HepG2 (cell line): Measurements from ENCODE around the gene CABLES1. TPM values are rescaled to one million over a fixed set of nuclear protein-coding genes. Genes with fewer than 3 reads are reported as not detected.
A peak's percentile ranks its signal among the peaks of the same experiment; 100 is the strongest.

Experiments
- ARID5B ChIP-seq: IDR thresholded peaks from 2 replicates; pipeline ENCODE4 v1.4.0; 2020; ENCODE audit warnings: mild to moderate bottlenecking, missing genetic modification reagents
- ARNT2 ChIP-seq: sonication (generic); formaldehyde crosslinking; IDR thresholded peaks from 2 replicates; pipeline ENCODE4 v1.8.0; 2022; ENCODE audit warnings: mild to moderate bottlenecking, low read depth, missing genetic modification reagents, moderate library complexity
- ATF5 ChIP-seq: sonication (generic); formaldehyde crosslinking; IDR thresholded peaks from 2 replicates; pipeline ENCODE4 v1.4.0; 2020; ENCODE audit warnings: mild to moderate bottlenecking, low read depth, missing genetic modification reagents
- ATF7-NPFF ChIP-seq: sonication (generic); formaldehyde crosslinking; IDR thresholded peaks from 2 replicates; pipeline ENCODE4 v1.8.1; 2023; ENCODE audit warnings: mild to moderate bottlenecking, low read depth, missing genetic modification reagents, moderate library complexity
- BORCS8-MEF2B ChIP-seq: sonication (generic); formaldehyde crosslinking; IDR thresholded peaks from 2 replicates; pipeline ENCODE4 v1.8.0; 2022; ENCODE audit warnings: mild to moderate bottlenecking, missing genetic modification reagents
- ELK4 ChIP-seq: sonication (generic); formaldehyde crosslinking; IDR thresholded peaks from 2 replicates; pipeline ENCODE4 v1.9.0; 2021; ENCODE audit warnings: missing genetic modification reagents, borderline replicate concordance
- FOXJ3 ChIP-seq: sonication (generic); formaldehyde crosslinking; IDR thresholded peaks from 2 replicates; pipeline ENCODE4 v1.4.0; 2020; ENCODE audit warnings: missing genetic modification reagents, mild to moderate bottlenecking, borderline replicate concordance
- HCFC1 ChIP-seq: fragments of 150-350 bp; IDR thresholded peaks from 2 replicates; pipeline ENCODE4 v1.6.1; 2014; ENCODE audit warnings: low read depth, low read length
- HMG20A ChIP-seq: IDR thresholded peaks from 2 replicates; pipeline ENCODE4 v1.6.1; 2016; ENCODE audit warnings: borderline replicate concordance
- HNF4A ChIP-seq: sonication (generic); formaldehyde crosslinking; IDR thresholded peaks from 2 replicates; pipeline ENCODE4 v1.4.0; 2020; ENCODE audit warnings: missing genetic modification reagents
- JUNB ChIP-seq: sonication (generic); formaldehyde crosslinking; IDR thresholded peaks from 2 replicates; pipeline ENCODE4 v1.8.0; 2022; ENCODE audit warnings: missing genetic modification reagents, mild to moderate bottlenecking, borderline replicate concordance
- MAF1 ChIP-seq: sonication (generic); formaldehyde crosslinking; IDR thresholded peaks from 2 replicates; pipeline ENCODE4 v1.5.0; 2020; ENCODE audit warnings: missing genetic modification reagents, borderline replicate concordance
- MATR3 ChIP-seq: sonication (generic); formaldehyde crosslinking; IDR thresholded peaks from 2 replicates; pipeline ENCODE4 v1.4.0; 2020; ENCODE audit warnings: missing genetic modification reagents
- NR2F6 ChIP-seq, 2 experiments: IDR thresholded peaks; 2 replicates each; pipeline ENCODE4 v1.6.1; 2016; ENCODE audit warnings: antibody characterized with exemption in 1 of 2, mild to moderate bottlenecking in 1 of 2
- POLR2A ChIP-seq, 2 experiments: IDR thresholded peaks; 2 replicates each; pipeline ENCODE4 v1.6.1; 2011; ENCODE audit warnings: low read depth in 2 of 2, low read length in 2 of 2, mild to moderate bottlenecking in 1 of 2, moderate library complexity in 1 of 2; ENCODE audit not compliant: insufficient read depth in 1 of 2
- RAD51 ChIP-seq: fragments of 450-650 bp; IDR thresholded peaks from 2 replicates; pipeline ENCODE4 v1.6.1; 2016; ENCODE audit warnings: borderline replicate concordance
- SMYD3 ChIP-seq: sonication (generic); formaldehyde crosslinking; IDR thresholded peaks from 2 replicates; pipeline ENCODE4 v1.8.1; 2023; ENCODE audit warnings: mild to moderate bottlenecking, missing genetic modification reagents
- TFDP2 ChIP-seq: sonication (generic); formaldehyde crosslinking; IDR thresholded peaks from 2 replicates; pipeline ENCODE4 v1.4.0; 2020; ENCODE audit warnings: missing genetic modification reagents
- ZBTB44 ChIP-seq: sonication (generic); formaldehyde crosslinking; IDR thresholded peaks from 2 replicates; pipeline ENCODE4 v1.4.0; 2020; ENCODE audit warnings: missing genetic modification reagents
- ZFP82 ChIP-seq: sonication (generic); formaldehyde crosslinking; IDR thresholded peaks from 2 replicates; pipeline ENCODE4 v1.5.1; 2020; ENCODE audit warnings: mild to moderate bottlenecking, missing genetic modification reagents, borderline replicate concordance
- ZKSCAN1 ChIP-seq: fragments of 150-350 bp; IDR thresholded peaks from 2 replicates; pipeline ENCODE4 v1.6.1; 2014; ENCODE audit warnings: low read length
- ZNF20 ChIP-seq: sonication (generic); formaldehyde crosslinking; IDR thresholded peaks from 2 replicates; pipeline ENCODE4 v1.4.0; 2020; ENCODE audit warnings: mild to moderate bottlenecking, moderate library complexity, missing genetic modification reagents
- ZNF446 ChIP-seq: sonication (generic); formaldehyde crosslinking; IDR thresholded peaks from 2 replicates; pipeline ENCODE4 v1.5.0; 2020; ENCODE audit warnings: mild to moderate bottlenecking, missing genetic modification reagents
- polyA plus RNA-seq, 8 experiments: library from polyadenylated mRNA; depleted of rRNA in 3 of 8; stranded (reverse) in 7 of 8; unstranded in 1 of 8; fragments of >200 nt; fragmentation: Illumina TruSeq in 4 of 8; extraction: Trizol in 4 of 8; gene quantifications; 2 replicates each; pipeline versions ENCODE4 v1.2.1 to v1.2.3, GENCODE V29; 2011 to 2016; ENCODE audit warnings: low read depth in 4 of 8, missing spikeins in 1 of 8, mixed read lengths in 1 of 8; ENCODE audit not compliant: insufficient read depth in 1 of 8
- total RNA-seq, 5 experiments: library from RNA; depleted of rRNA; stranded (reverse); fragments of >200 nt; fragmentation: Illumina TruSeq; extraction: Trizol; gene quantifications; 2 replicates each; pipeline ENCODE4 v1.2.3, GENCODE V29; 2016; ENCODE audit warnings: low read depth in 1 of 5

The CABLES1 gene
- total and polyA plus RNA-seq, 2 of the 13 experiments (the other 11 are each of a cell fraction or from before 2014, with no cell fraction given), result 14.7 to 25.8 TPM

- TF ChIP-seq ZBTB44 (CRISPR knock-in tag) (no peak), MATR3 (no peak), HCFC1 (no peak), ATF7-NPFF (CRISPR knock-in tag) (no peak), NR2F6 (IDR thresholded peaks at IDR 0.05) (peak; percentile 66), NR2F6 (CRISPR knock-in tag; IDR thresholded peaks at IDR 0.05) (no peak), MAF1 (CRISPR knock-in tag) (no peak), ELK4 (no peak), ZFP82 (CRISPR knock-in tag) (no peak), ZKSCAN1 (no peak), ARID5B (CRISPR knock-in tag) (peak; percentile 68), TFDP2 (no peak), ARNT2 (CRISPR knock-in tag) (no peak), RAD51 (no peak), ZNF446 (CRISPR knock-in tag) (no peak), ZNF20 (CRISPR knock-in tag) (no peak), SMYD3 (no peak), JUNB (CRISPR knock-in tag) (no peak), HMG20A (CRISPR knock-in tag) (peak; percentile 54; the same call in 1 of the 2 replicates), HNF4A (CRISPR knock-in tag) (no peak), POLR2A (IDR thresholded peaks at IDR 0.05; ENCODE audit: insufficient read depth in 1 of 2, low read depth in 2 of 2, low read length in 2 of 2) (no peak), ATF5 (no peak), BORCS8-MEF2B (CRISPR knock-in tag) (no peak), FOXJ3 (CRISPR knock-in tag) (peak; percentile 17; the same call in 1 of the 2 replicates)
Measured at GRCh38 chr18:23178661-23179081, 43.4 kb downstream of the CABLES1 start (continued).
